GM12872 (cell line): ENCODE measurements around the gene CDS2.
A peak's percentile ranks its signal among the peaks of the same experiment; 100 is the strongest.

ENCODE experiments used
- CTCF ChIP-seq: IDR thresholded peaks from 3 replicates; pipeline ENCODE4 v1.5.1; 2011; ENCODE audit warnings: low read depth, mild to moderate bottlenecking, low read length, moderate library complexity; ENCODE audit not compliant: insufficient read depth

CDS2 gene

GRCh38 chr20:5196149-5196548, 69.3 kb downstream of the CDS2 start:
- no peak for TF ChIP-seq CTCF

DNA sequence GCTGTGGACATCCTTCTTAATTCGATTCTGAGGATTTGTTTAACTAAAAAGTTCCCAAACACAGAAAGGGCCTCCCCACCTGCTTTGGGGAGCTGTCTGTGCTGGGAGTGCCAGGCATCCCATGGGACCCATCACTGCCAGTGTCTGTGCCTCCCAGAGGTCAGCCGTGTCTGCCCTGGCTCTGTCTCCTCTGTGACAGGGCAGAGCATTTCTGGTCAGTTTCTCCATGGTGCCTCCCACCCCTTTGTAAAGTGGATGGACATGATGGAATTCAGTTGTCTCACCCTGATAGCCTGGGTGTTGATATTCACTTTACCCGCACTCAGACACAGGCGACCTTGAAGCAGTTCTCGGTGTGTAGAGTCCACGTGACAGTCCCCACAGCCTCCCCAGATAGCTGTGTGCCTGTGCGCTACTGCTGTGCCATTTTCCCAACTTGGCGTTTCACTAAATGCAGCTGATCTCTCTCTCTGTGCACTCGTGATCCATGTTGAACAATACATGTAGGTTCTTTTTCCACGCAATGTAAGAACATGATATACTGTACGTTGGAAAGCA, 70.5 kb downstream of the CDS2 start:
- TF ChIP-seq CTCF: no peak

DNA sequence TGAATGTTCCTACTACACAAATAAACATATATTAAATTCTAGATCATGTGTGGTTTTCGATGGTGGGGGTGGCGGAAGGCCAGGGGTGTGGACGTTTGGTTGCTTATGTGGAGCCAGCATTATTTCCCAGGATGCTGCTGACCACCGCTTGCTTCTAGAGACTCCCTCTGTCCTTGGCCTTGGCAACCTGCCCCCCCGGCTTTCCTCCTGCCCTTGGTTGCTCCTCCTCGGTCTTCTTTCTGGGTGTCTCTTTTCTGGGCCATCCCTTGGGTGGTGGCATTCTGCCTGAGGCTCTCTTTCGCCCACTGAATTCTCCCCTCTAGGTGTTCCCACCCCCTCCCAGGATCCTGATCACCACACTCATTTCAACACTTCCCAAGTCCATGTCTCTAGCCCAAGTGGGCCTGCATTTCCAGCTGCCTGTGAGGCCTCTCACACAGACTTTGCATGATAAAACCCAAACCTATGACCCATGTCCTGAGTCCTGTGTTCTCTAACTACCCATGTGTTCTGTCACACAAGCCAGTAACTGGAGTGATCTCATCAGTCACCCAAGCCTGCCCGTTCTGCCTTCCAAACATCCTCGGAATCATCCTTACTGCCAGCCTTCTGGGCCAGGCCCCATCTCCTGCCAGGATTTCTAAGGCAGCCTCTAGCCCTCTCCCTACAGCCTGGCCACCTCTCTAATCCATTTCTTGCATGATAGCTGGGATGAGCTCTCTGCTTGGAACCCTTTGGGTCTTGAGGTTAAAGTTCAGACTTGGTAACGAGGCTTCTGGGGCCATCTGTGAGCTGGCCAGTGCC, 71.2 kb downstream of the CDS2 start:
- TF ChIP-seq CTCF: no peak

DNA sequence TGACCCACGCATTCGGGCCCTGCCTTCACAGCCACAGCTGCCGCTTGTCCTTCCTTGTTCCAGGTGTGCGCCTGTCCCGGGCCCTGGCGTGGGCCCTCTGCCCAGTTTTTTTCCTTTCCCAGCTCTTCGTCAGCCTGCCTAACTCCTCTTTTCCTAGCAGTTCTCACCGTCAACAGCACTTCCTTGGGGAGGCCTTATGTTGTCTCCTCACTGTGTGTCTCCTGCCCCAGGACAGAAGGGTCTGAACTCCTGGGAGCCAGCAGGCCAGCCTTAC, 71.8 kb downstream of the CDS2 start:
- no peak for TF ChIP-seq CTCF

DNA sequence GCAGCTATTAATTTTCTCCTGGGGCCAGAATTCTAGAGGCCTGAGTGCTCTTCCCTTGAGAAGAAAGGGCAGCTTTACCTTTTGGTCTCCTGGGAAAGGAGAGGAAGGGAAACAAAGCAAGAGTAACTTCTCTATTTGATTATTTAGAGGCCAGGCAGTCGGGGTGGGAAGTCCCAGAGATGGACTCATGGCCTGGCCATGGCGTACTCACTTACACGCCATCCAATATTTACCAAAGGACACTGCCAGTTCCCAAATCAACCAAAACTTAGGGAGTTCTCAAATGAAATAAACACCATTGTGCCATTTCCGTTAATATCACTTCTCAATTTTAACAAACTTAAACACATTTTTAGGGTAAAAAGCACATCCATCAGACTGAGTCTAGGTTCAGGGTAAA, 76.6 kb downstream of the CDS2 start:
- TF ChIP-seq CTCF: no peak

DNA sequence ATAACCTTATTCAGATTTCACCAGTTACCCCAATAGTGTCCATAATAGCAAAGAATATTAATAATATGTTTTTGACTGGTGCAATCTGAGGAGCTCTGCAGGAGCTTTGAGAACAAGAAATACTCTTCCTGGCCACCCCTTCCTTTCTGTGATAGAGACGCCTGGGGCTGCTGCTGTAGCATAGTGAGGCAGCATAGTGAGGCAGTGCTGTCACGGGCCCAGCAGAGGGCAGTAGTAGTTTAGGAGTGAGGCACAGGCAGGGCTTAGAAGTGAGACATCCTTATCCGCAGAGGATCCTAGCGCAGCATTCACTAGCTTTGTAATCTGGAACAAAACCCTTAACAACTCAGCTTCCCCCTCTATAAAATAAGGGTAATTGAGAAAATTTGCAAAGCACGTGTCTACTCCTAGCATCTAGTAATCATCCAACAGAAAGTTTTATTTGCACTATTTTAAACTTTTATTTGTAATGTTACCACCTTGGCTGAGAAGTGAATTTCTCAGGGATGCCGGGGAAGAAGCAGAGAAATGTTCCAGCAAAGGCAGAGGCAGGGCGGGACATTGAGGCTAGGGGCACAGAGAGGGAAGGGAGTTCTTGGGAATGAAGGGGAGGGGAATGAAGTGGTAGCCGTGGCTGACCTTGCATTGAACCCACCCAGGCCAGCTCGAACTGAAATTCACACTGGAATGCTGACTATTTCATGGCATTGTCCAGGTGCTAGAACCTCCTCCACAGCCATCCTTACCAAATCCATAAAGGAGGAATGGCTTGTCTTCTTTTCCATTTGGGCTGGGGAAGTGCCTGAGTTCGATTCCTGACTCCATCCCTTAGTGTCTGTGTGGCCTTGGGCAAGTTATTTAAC, 78.8 kb downstream of the CDS2 start:
- TF ChIP-seq CTCF: peak; percentile 89

DNA sequence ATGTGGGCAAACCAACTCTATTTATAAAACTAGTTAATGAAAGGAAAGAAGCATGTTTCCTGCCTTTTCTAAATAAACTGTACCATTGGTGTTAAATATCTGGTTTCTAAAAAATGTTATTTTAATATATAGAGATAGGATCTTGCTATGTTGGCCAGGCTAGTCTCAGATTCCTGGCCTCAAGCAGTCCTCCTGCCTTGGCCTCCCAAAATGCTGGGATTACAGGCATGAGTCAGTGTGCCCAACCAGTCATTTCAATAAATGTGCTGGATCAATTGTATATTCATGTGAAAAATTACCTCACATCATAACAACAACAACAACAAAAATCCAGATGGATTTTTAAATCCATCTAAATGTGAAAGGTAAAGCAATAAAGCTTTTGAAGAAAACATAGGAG, 80.3 kb downstream of the CDS2 start:
- TF ChIP-seq CTCF: no peak
